ENCODE results near the gene MARS1.

MARS1 gene

GRCh38 chr12:57519796-57520052 is 31.9 kb downstream of the MARS1 start:
- H3K4me3 ChIP-seq (ENCODE audit: low read depth, low read length) = peak overlapping the region; percentile 92

GRCh38 chr12:57520053-57520818 is 32.4 kb downstream of the MARS1 start, which contains the start of gene DDIT3:
TSS of gene DDIT3 (minus strand) at chr12:57520514. CDS start at chr12:57517406, 3,108 bp downstream.
- Histone ChIP-seq H3K9me3 (ENCODE audit: control insufficient read depth, insufficient read depth, low read length) (no peaks in the 10 kb centered on the region), H3K36me3 (ENCODE audit: control insufficient read depth, insufficient read depth, low read length) (peaks cover 50% of the 10 kb centered on the region), H3K4me1 (ENCODE audit: control insufficient read depth, insufficient read depth, low read length) (peaks cover 20% of the 10 kb centered on the region), H3K9ac (ENCODE audit: low read depth, low read length) (peak within 1 kb of the TSS; percentile 93), H3K27me3 (ENCODE audit: control insufficient read depth, insufficient read depth, low read length) (no peaks in the 10 kb centered on the region), H3K27ac (ENCODE audit: low read depth, low read length) (peak within 1 kb of the TSS; percentile 99), H3K4me3 (ENCODE audit: low read depth, low read length) (peak within 1 kb of the TSS; percentile 92)

More at GRCh38 chr12:57519796-57520052, 31.9 kb downstream of the MARS1 start:
- Histone ChIP-seq H3K4me1 (ENCODE audit: control insufficient read depth, insufficient read depth, low read length) (peaks cover 20% of the 10 kb centered on the region), H3K27ac (ENCODE audit: low read depth, low read length) (peak overlapping the region; percentile 99), H3K9me3 (ENCODE audit: control insufficient read depth, insufficient read depth, low read length) (no peaks in the 10 kb centered on the region), H3K36me3 (ENCODE audit: control insufficient read depth, insufficient read depth, low read length) (peaks cover 52% of the 10 kb centered on the region), H3K9ac (ENCODE audit: low read depth, low read length) (peak overlapping the region; percentile 93), H3K27me3 (ENCODE audit: control insufficient read depth, insufficient read depth, low read length) (no peaks in the 10 kb centered on the region)

- peak overlapping the region; percentile 74 for H3K4me3 ChIP-seq (ENCODE audit: low read depth, low read length)
- peak overlapping the region; percentile 95 for H3K27ac ChIP-seq (ENCODE audit: low read depth, low read length)
These were observed 33.7 kb downstream of the MARS1 start for GRCh38 chr12:57521525-57522010.

GRCh38 chr12:57522011-57522886 is 34.4 kb downstream of the MARS1 start, which contains the start of gene MBD6:
TSS of gene MBD6 (plus strand) at chr12:57522824. CDS start at chr12:57524304, 1,480 bp downstream.
- Histone ChIP-seq H3K4me1 (ENCODE audit: control insufficient read depth, insufficient read depth, low read length) (peaks cover 20% of the 10 kb centered on the region), H3K36me3 (ENCODE audit: control insufficient read depth, insufficient read depth, low read length) (peaks cover 41% of the 10 kb centered on the region), H3K9ac (ENCODE audit: low read depth, low read length) (peak within 1 kb of the TSS; percentile 33), H3K9me3 (ENCODE audit: control insufficient read depth, insufficient read depth, low read length) (no peaks in the 10 kb centered on the region), H3K27ac (ENCODE audit: low read depth, low read length) (peak within 1 kb of the TSS; percentile 95), H3K27me3 (ENCODE audit: control insufficient read depth, insufficient read depth, low read length) (no peaks in the 10 kb centered on the region), H3K4me3 (ENCODE audit: low read depth, low read length) (peak within 1 kb of the TSS; percentile 74)

More at GRCh38 chr12:57521525-57522010, 33.7 kb downstream of the MARS1 start:
- peaks cover 41% of the 10 kb centered on the region for H3K36me3 ChIP-seq (ENCODE audit: control insufficient read depth, insufficient read depth, low read length)
- peaks cover 20% of the 10 kb centered on the region for H3K4me1 ChIP-seq (ENCODE audit: control insufficient read depth, insufficient read depth, low read length)
- H3K27me3 ChIP-seq (ENCODE audit: control insufficient read depth, insufficient read depth, low read length) = no peaks in the 10 kb centered on the region
- no peaks in the 10 kb centered on the region for H3K9me3 ChIP-seq (ENCODE audit: control insufficient read depth, insufficient read depth, low read length)
- no peak overlapping the region; the same call in 1 of the 2 replicates for H3K9ac ChIP-seq (ENCODE audit: low read depth, low read length)

GRCh38 chr12:57522887-57523705 is 35.2 kb downstream of the MARS1 start:
- Histone ChIP-seq H3K9me3 (ENCODE audit: control insufficient read depth, insufficient read depth, low read length) (no peaks in the 10 kb centered on the region), H3K4me1 (ENCODE audit: control insufficient read depth, insufficient read depth, low read length) (peaks cover 20% of the 10 kb centered on the region), H3K27ac (ENCODE audit: low read depth, low read length) (peak overlapping the region; percentile 95), H3K4me3 (ENCODE audit: low read depth, low read length) (peak overlapping the region; percentile 74), H3K36me3 (ENCODE audit: control insufficient read depth, insufficient read depth, low read length) (peaks cover 40% of the 10 kb centered on the region), H3K27me3 (ENCODE audit: control insufficient read depth, insufficient read depth, low read length) (no peaks in the 10 kb centered on the region), H3K9ac (ENCODE audit: low read depth, low read length) (peak overlapping the region; percentile 33)

- H3K9ac ChIP-seq (ENCODE audit: low read depth, low read length) = peak overlapping the region; percentile 33; the same call in 1 of the 2 replicates
- H3K4me1 ChIP-seq (ENCODE audit: control insufficient read depth, insufficient read depth, low read length) = peaks cover 20% of the 10 kb centered on the region
- H3K27me3 ChIP-seq (ENCODE audit: control insufficient read depth, insufficient read depth, low read length) = no peaks in the 10 kb centered on the region
- H3K4me3 ChIP-seq (ENCODE audit: low read depth, low read length) = peak overlapping the region; percentile 74
- no peaks in the 10 kb centered on the region for H3K9me3 ChIP-seq (ENCODE audit: control insufficient read depth, insufficient read depth, low read length)
- peaks cover 40% of the 10 kb centered on the region for H3K36me3 ChIP-seq (ENCODE audit: control insufficient read depth, insufficient read depth, low read length)
- peak overlapping the region; percentile 74 for H3K27ac ChIP-seq (ENCODE audit: low read depth, low read length)
These were observed 36.1 kb downstream of the MARS1 start for GRCh38 chr12:57523706-57524614.

GRCh38 chr12:57524814-57525614 is 37.1 kb downstream of the MARS1 start:
- Histone ChIP-seq H3K4me1 (ENCODE audit: control insufficient read depth, insufficient read depth, low read length) (peaks cover 15% of the 10 kb centered on the region), H3K9ac (ENCODE audit: low read depth, low read length) (no peak overlapping the region), H3K36me3 (ENCODE audit: control insufficient read depth, insufficient read depth, low read length) (peaks cover 44% of the 10 kb centered on the region), H3K27ac (ENCODE audit: low read depth, low read length) (no peak overlapping the region), H3K4me3 (ENCODE audit: low read depth, low read length) (no peak overlapping the region), H3K9me3 (ENCODE audit: control insufficient read depth, insufficient read depth, low read length) (no peaks in the 10 kb centered on the region), H3K27me3 (ENCODE audit: control insufficient read depth, insufficient read depth, low read length) (no peaks in the 10 kb centered on the region)

GRCh38 chr12:57525615-57526383 is 37.9 kb downstream of the MARS1 start:
- Histone ChIP-seq H3K27me3 (ENCODE audit: control insufficient read depth, insufficient read depth, low read length) (no peaks in the 10 kb centered on the region), H3K27ac (ENCODE audit: low read depth, low read length) (no peak overlapping the region), H3K4me1 (ENCODE audit: control insufficient read depth, insufficient read depth, low read length) (peaks cover 15% of the 10 kb centered on the region), H3K4me3 (ENCODE audit: low read depth, low read length) (no peak overlapping the region), H3K9me3 (ENCODE audit: control insufficient read depth, insufficient read depth, low read length) (no peaks in the 10 kb centered on the region), H3K9ac (ENCODE audit: low read depth, low read length) (no peak overlapping the region), H3K36me3 (ENCODE audit: control insufficient read depth, insufficient read depth, low read length) (peaks cover 52% of the 10 kb centered on the region)
